HG03469 (cell line): Measurements from ENCODE around the gene ALG2.

Source experiments
- ATAC-seq: cut with Tn5 transposase; IDR thresholded peaks from one replicate; pipeline ENCODE4 v1.9.1; 2021; ENCODE audit warnings: mild to moderate bottlenecking, moderate library complexity, moderate number of reproducible peaks; ENCODE audit not compliant: unreplicated experiment

ALG2 gene

GRCh38 chr9:99193466-99193821 is 28.3 kb downstream of the ALG2 start:
- no peak for ATAC-seq

DNA sequence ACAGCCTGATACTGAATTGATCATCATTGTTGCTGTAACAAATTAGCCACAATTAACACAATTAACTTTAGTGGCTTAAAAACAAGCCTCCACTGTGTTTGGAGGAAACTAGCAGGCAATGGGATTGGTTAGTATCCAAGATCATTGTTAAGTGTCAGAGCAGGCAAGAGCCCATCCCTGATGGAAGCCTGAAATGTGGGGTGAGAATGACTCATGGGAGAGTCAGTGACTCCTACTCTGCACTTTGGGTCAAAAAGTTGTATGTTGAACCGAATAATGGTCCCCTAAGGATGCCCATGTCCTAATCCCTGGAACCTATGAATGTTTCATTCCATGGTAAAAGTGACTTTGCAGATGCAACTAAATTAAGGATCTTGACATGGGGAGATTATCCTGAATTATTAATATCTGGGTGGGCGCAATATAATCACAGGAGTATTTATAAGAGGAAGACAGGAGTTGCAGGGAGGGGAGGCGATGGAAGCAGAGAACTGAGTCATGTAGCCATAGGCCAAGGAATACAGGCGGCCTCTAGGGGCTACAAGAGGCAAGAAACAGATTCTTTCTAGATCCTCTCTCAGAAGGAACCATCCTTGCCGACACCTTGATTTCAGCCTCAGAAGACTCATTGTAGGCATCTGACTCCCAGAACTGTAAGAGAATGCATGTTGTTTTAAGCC is 28.8 kb downstream of the ALG2 start:
- ATAC-seq = no peak

DNA sequence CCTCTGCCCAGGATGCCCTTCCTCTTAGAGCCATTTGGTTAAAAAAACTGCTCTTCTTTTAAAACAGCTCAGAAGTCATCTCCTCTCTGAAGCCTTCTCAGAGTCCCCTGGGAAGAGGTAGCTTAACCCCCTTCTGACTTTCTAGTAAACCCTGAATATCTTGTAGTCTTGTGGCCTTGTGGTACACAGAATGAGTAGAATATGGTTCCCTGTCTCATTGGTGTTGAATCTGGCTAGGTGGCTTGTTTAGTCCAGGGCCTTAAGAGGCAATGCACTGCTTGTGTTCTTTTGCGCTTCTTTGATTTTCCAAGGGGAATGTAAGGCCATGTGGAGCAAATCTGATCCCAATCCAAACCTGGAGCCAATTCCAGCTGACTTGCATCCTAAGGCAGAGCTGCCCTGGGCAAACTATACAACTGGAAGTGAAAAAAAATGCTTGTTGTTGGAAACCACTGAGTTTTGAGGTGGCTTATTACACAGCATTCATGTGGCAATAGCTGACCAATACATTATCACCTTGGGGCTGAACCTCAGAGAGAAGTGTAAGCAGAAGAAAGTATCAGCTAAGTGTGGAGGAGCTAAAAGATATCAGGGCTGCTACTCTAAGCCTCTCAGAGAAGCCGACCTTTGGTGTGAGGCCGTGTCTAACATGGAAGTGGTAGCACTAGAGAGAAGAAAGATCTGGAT is 31.0 kb downstream of the ALG2 start:
- no peak for ATAC-seq

DNA sequence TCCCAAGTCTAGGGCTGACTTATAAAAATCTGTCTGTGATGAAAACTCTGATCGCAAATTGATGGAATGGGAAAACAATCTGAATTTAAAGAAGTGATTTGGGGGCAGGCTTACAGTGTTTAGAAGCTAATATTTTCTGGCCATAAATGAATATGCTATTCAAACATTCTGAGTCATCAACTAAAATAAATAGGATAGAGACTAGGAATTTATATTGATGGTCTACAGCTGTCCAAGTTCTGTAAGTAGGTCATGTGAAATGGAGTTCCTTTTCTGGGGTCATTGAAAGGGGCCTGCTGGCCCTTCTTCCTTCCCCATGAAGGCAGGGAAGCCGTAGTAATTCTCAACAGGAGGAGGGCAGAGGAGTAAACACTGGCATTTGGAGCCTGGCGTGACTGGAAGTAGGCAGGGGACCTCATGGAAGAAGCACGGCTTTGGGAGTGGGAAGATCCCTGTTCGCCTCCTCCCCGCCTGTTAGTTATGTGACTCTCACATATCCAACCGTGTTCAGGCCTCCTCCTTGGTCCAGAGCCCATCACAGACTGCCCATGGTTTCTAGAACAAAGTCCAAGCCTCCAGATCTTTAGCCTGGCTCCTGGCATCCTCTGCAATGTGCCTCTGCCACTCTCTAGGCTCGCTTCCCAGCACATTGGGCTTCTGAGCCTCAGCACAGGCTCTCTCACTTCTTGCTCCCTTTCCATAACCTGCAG is 31.7 kb downstream of the ALG2 start:
- no peak for ATAC-seq

DNA sequence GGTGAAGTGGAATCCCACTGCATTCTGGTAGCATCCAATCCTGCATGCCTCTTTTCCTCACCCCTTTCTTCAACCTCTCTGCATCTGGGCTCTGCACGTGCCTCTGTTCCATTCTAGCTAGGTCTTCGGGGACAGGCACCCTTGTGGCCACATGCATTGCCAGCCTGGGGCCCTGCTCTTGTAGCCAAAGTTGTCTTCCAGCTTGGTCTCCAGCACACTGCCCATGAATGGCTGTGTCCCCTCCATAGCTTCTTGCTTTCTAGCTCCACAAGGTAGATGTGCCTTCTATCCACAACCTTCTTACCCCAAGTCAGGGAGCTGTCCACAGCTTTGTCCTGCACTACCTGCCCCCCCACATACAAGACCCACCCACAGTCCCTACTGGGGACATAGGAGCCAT is 32.6 kb downstream of the ALG2 start:
- ATAC-seq = no peak

- ATAC-seq = no peak
Observed at GRCh38 chr9:99187311-99187710, 34.4 kb downstream of the ALG2 start.

DNA sequence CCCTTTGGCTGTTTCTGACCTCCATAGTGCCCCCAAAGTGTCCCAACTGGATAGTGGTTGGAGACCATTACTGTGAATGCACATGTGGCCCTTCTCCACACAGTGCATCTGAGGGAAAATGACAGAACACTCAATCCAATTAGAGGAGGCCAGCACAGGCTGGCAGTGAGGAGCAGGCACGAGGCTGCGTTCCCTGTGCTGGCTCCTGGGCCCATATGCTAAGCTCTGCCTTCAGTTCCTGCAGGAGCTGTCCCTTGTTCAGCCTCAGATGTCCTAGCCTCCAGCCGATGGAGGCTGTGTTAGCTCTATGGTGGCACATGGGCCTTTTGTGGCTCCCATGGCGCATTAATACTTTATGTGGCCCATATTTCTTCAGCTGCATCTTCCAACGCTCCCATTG is 35.8 kb downstream of the ALG2 start:
- ATAC-seq = no peak

DNA sequence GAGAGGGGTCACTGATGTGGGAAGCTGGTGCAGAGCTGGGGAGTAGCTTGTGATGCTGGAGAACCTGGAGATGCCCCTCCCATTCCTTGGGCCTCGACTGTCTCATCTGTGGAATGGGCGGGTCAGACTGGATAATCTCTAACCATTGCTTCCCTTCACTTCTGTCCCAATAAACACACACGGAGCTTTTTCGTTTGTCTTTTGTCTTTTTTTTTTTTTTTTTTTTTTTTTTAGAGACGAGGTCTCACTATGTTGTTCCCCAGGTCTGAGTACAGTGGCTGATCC is 36.5 kb downstream of the ALG2 start:
- ATAC-seq = no peak

DNA sequence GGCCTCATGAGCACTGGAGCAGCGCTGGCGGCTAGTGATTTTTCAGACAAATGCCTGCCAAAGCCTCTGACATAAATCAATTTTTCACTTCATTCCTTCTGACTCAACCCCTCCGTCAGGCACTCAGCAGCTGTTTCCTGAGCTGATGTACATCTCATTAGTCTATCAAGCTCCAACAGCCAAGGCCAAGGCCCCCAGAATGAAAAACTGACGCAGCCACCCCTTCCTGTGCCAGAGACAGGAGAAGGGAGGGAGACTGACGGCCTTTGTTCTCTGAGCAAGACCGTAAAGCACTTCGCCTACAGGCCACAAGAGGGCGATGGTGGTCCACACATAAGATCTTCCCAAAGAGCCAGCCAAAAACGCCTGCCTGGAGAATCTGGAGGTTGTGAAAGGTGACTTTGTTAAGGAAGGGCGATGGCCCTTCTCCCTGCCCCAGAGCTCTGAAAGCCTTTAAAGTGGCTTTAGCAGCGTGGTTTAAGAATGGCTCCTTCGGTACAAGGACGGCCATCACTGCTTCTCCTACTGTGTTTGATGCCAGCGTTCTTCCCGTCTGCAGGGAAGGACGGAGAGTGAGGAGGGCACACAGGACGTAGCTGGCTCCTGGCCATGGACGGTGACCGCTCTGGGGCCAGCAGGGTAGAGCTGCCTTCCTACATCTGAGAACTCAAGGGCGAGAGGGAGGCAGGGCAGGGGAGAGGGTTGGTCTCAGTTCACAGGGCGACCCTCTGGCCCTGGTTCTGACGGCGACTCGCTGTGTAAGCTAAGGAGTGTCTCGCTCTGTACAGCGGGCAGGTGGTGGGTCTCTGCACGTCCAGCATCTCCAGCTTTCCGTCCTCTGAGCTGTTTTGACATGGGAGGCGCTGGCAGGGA is 37.0 kb downstream of the ALG2 start:
- ATAC-seq = no peak

DNA sequence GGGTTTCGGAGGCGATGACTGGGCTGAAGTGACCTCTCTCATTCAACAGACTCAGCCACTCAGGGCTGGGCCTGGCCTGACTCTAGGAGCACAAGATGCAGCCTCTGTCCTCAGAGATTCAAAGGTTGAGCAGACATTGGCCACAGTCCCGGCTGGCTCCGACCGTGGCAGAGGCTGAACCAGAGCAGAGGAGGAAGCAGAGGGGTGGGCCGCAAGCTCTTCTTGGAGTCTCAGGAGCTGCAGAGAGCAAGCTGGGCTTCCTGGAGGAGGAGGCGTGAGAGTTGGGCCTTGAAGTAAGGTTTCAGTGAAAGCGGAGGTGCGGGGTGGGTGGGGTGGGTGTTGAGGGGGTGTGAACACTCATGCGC is 37.6 kb downstream of the ALG2 start:
- ATAC-seq = no peak

- ATAC-seq = no peak
Observed at GRCh38 chr9:99183616-99184015, 38.1 kb downstream of the ALG2 start.

DNA sequence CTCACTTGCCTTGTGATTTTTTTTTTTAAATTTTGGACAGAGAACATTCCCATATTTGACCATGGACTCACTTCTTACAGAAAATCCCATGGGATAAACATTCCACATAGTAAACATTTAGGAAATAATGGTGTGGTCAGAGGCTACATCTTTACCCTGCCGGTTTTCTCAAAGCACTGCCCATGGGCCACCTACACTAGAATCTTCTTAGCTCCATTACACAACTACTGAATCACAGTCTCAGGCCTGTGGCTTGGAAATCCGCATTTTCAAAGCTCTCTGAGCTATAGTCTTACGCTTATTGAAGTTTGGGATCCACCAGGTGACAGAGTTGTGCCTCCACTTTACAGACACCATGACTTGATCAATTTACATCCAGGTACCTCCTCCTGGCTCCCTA is 39.4 kb downstream of the ALG2 start:
- ATAC-seq = no peak

GRCh38 chr9:99181621-99182020 is 40.1 kb downstream of the ALG2 start:
- no peak for ATAC-seq

DNA sequence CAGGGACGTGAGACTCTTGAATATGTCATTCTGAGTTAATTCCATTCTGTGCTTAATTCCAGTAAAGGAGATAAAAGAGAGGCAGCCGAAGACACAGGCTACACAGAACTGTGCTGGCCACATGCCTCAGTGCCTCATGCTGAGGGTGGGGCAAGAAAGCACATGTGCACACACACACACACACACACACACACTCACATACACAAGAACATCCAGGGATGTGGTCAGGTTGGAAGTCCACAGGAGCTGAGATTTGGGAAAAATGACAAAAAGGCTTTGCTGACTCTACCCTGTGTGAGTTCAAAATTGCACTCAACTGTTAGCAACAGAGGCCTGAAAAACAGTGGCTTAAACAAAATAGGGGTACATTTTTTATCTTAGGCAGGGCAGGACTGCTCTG is 40.5 kb downstream of the ALG2 start:
- no peak for ATAC-seq

DNA sequence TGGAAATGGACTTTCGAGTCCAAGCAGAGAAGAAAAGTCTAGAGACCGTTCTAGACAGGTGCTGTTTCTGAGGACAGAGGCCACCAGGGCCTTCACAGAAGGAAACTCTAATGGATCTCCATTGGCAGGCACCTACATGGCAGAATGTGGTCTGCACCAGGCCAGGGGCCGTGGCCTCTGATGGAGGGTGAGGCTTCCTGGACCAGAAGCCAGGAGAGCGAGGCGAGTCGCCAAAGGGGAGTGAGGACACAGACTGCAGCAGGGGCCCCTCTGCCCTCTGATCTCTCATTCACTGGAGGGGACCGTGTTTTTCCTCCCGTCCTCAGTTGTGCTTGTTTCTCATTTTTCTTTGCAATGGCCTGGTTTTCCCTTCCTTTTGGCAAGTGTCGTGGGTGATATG is 41.1 kb downstream of the ALG2 start:
- no peak for ATAC-seq

- ATAC-seq = peak; percentile 37
Observed at GRCh38 chr9:99180199-99180598, 41.5 kb downstream of the ALG2 start.

DNA sequence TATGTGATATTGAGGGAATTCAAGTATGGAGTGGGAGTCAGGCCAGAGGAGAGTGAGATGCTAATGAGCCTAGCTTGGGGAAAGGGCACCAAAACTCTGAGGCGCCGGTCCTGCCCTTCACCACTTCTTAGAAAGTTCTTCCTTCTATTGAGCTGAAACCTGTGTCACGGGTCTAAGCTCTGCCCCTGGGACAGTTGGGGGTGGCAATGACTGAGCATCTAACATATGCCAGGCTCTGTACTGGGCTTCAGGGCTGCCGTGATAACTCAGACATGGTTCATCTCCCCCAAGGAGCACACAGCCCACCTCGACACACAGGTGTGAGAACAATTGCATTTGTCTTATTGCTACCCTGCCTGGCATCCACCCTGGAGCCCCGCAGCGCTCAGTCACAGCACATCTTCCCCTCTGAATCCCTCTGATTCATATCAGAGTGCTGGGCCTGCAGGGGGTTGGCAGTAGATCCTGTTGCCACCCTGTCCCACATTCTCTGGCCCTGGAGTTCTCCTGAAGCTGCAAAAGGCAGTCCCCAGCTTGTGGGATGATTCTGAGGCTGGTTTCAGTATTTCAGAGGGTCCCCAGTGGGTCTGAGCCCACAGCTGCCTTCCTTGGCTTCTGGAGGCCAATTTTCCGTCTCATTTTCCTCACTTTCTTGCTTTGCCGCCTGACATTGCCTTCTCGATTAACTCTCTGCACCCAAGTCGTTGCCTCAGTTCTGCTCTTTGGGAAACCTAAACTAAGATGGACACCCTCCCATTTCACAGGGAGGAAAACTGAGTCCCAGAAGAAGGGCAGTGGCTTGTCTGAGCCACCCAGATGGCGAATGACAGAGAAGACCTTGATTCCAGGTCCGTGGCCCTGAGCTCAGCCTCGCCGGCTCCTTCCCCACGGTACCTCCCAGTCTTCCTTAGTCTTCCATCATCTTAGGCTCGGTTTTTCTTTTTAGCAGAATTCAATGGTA is 42.5 kb downstream of the ALG2 start:
- no peak for ATAC-seq

- ATAC-seq = no peak
Observed at GRCh38 chr9:99177576-99178366, 44.0 kb downstream of the ALG2 start.

- no peak for ATAC-seq
Observed at GRCh38 chr9:99176527-99177013, 45.2 kb downstream of the ALG2 start.
